Spleen (tissue), 11 donors: ENCODE results near the gene POLR1C. TPM values are rescaled to one million over a fixed set of nuclear protein-coding genes. Genes with fewer than 3 reads are reported as not detected.
"Not testable (repeated sequence)": the region's sequence is repeated elsewhere in the genome, so short reads cannot be mapped to it uniquely, and the experiment has no call there.

Experiments used
- DNase-seq: peaks from one replicate; pipeline ENCODE4 v3.0.0-alpha.2; 2020
- H3K27ac ChIP-seq, 8 donors: fragments of 200-600 bp; sonication (generic) in 7 of 8; 1 replicate in 4 of 8; 2 replicates in 4 of 8; pipeline versions ENCODE4 v1.5.0 to v1.8.0; 2016 to 2021; ENCODE audit warnings: inconsistent platforms in 4 of 8, mild to moderate bottlenecking in 4 of 8, moderate library complexity in 1 of 8
- H3K27me3 ChIP-seq, 7 donors: fragments of 200-600 bp; sonication (generic) in 6 of 7; replicated peaks in 1 of 7; 1 replicate in 4 of 7; 2 replicates in 3 of 7; pipeline versions ENCODE4 v1.5.0 to v1.8.0; 2016 to 2021; ENCODE audit warnings: inconsistent platforms in 3 of 7, mild to moderate bottlenecking in 1 of 7
- H3K36me3 ChIP-seq, 6 donors: fragments of 200-600 bp; sonication (generic) in 5 of 6; 1 replicate in 4 of 6; 2 replicates in 2 of 6; pipeline versions ENCODE4 v1.5.0 to v1.8.0; 2016 to 2021; ENCODE audit warnings: inconsistent platforms in 2 of 6
- H3K4me1 ChIP-seq, 6 donors: fragments of 200-600 bp; sonication (generic) in 5 of 6; 1 replicate in 3 of 6; 2 replicates in 3 of 6; pipeline versions ENCODE4 v1.5.0 to v1.8.0; 2016 to 2021; ENCODE audit warnings: inconsistent platforms in 3 of 6
- H3K4me3 ChIP-seq, 8 donors: fragments of 200-600 bp; sonication (generic) in 7 of 8; 1 replicate in 4 of 8; 2 replicates in 4 of 8; pipeline versions ENCODE4 v1.5.0 to v1.8.0; 2016 to 2021; ENCODE audit warnings: inconsistent platforms in 4 of 8, mild to moderate bottlenecking in 4 of 8, moderate library complexity in 2 of 8
- H3K9me3 ChIP-seq, 8 donors: fragments of 200-600 bp; sonication (generic) in 7 of 8; 1 replicate in 4 of 8; 2 replicates in 4 of 8; pipeline versions ENCODE4 v1.5.0 to v1.8.0; 2016 to 2021; ENCODE audit warnings: inconsistent platforms in 4 of 8
- CTCF ChIP-seq, 11 experiments: fragments of 200-600 bp in 7 of 11; fragments of 450-650 bp in 4 of 11; sonication (generic) in 4 of 11; IDR thresholded peaks in 8 of 11; conservative IDR thresholded peaks in 3 of 11; 1 replicate in 7 of 11; 2 replicates in 4 of 11; pipeline versions ENCODE4 v1.4.0 to v1.8.0; 2016 to 2021; ENCODE audit warnings: antibody characterized with exemption in 11 of 11, inconsistent platforms in 4 of 11, mild to moderate bottlenecking in 1 of 11
- POLR2A ChIP-seq, 3 donors: fragments of 450-650 bp; IDR thresholded peaks; one replicate each; pipeline ENCODE4 v1.5.1; 2017; ENCODE audit warnings: antibody characterized with exemption in 3 of 3, mild to moderate bottlenecking in 1 of 3
- POLR2AphosphoS5 ChIP-seq, 3 donors: sonication (generic); formaldehyde crosslinking; IDR thresholded peaks; one replicate each; pipeline ENCODE4 v1.5.1; 2017; ENCODE audit warnings: antibody characterized with exemption in 3 of 3
- WGBS, 5 donors: extraction: QIAGEN DNeasy Blood & Tissue Kit in 3 of 5; methylation state at CpG; one replicate each; pipeline versions ENCODE4 v1.1.5 to v1.1.7; 2013 to 2018; 5-methylcytosine and 5-hydroxymethylcytosine counted together
- intact Hi-C: fragments of 100-400 bp; cut with DNase I; formaldehyde crosslinking; loops from one replicate; pipeline ENCODE4 v1.15.0; 2023; ENCODE audit warnings: low total_unique reads
- polyA plus RNA-seq, 3 donors: library from polyadenylated mRNA; stranded (reverse); fragments of 200-250 nt; gene quantifications; one replicate each; pipeline ENCODE4 v1.2.1, GENCODE V29; 2013
- total RNA-seq, 7 donors: library from RNA; depleted of rRNA in 3 of 7; stranded (reverse); fragments of >200 nt in 3 of 7; fragmentation: NEBNext Ultra II Directional in 4 of 7; extraction: Animal tissue kit (Norgen Biotek cat#: 25700) in 4 of 7; gene quantifications; one replicate each; pipeline versions ENCODE4 v1.1.0 to v1.2.1, GENCODE V29; 2016 to 2021
- donor health status: healthy with polysubstance abuse.
- donor health status: DM: no; HTN: no; CAD: no; lungs with moderate emphysema.
- donor health status: DM: no; HTN: no; CAD: no.
- donor health status: Bipolar disorder and iron deficiency.
- donor health status: healthy.
- donor health status: DM: no; HTN: no; CAD: no.
- donor health status: DM: yes; HTN: yes; CAD: no.

Gene POLR1C
- total and polyA plus RNA-seq, 10 donors, result 24.1 to 32.6 (median 28.2) TPM

- DNase-seq, result no peak
- Histone ChIP-seq H3K9me3 (no peaks in the 10 kb centered on the region), H3K36me3 (peaks cover 0 to 99% (median 63%) of the 10 kb centered on the region in 6 donors), H3K27ac (no peak overlapping the region), H3K27me3 (no peaks in the 10 kb centered on the region), H3K4me1 (no peaks in the 10 kb centered on the region), H3K4me3 (no peak overlapping the region)
- TF ChIP-seq POLR2AphosphoS5 (IDR thresholded peaks at IDR 0.05), result no peak
- TF ChIP-seq CTCF (IDR thresholded peaks at IDR 0.05 in 8 of 11, conservative IDR thresholded peaks at IDR 0.05 in 3 of 11), result no peak
- TF ChIP-seq POLR2A (IDR thresholded peaks at IDR 0.05), result no peak
- 91 to 100% (median 95%) methylated on average over 1 of the region's 1 CpG for WGBS, 5 donors
- intact Hi-C loops, result no loop called here
Measured at GRCh38 chr6:43532201-43532600, 15.3 kb downstream of the POLR1C start.

- H3K9me3 ChIP-seq, H3K4me1 ChIP-seq, intact Hi-C loops, H3K4me3 ChIP-seq, H3K27ac ChIP-seq, DNase-seq, H3K27me3 ChIP-seq: not testable (repeated sequence)
- WGBS, 5 donors, result 92 to 98% (median 96%) methylated on average over 12 to 15 of the region's 17 CpGs
- H3K36me3 ChIP-seq, result peaks cover 2 to 99% (median 65%) of the 10 kb centered on the region in 6 donors
Measured at GRCh38 chr6:43538986-43539385, 22.1 kb downstream of the POLR1C start.

- 95 to 97% (median 97%) methylated on average over 19 to 20 of the region's 20 CpGs for WGBS, 5 donors
- H3K4me3 ChIP-seq, H3K27ac ChIP-seq, H3K27me3 ChIP-seq, H3K9me3 ChIP-seq, H3K4me1 ChIP-seq, DNase-seq, intact Hi-C loops: not testable (repeated sequence)
- peaks cover 2 to 99% (median 66%) of the 10 kb centered on the region in 6 donors for H3K36me3 ChIP-seq
Measured at GRCh38 chr6:43539409-43539808, 22.5 kb downstream of the POLR1C start.

- H3K36me3 ChIP-seq, result peaks cover 2 to 99% (median 76%) of the 10 kb centered on the region in 6 donors
- no peak for DNase-seq
- WGBS, 5 donors, result 96 to 100% (median 97%) methylated on average over 5 of the region's 5 CpGs
- TF ChIP-seq CTCF (IDR thresholded peaks at IDR 0.05 in 8 of 11, conservative IDR thresholded peaks at IDR 0.05 in 3 of 11), result no peak
- no peak for TF ChIP-seq POLR2AphosphoS5 (IDR thresholded peaks at IDR 0.05)
- no peak for TF ChIP-seq POLR2A (IDR thresholded peaks at IDR 0.05)
- H3K4me3 ChIP-seq, result no peak overlapping the region
- intact Hi-C loops, result no loop called here
- H3K4me1 ChIP-seq, result no peaks in the 10 kb centered on the region
- no peaks in the 10 kb centered on the region for H3K27me3 ChIP-seq
- H3K9me3 ChIP-seq, result no peaks in the 10 kb centered on the region
- no peak overlapping the region for H3K27ac ChIP-seq
Measured at GRCh38 chr6:43540507-43540906, 23.6 kb downstream of the POLR1C start.

- WGBS, 5 donors, result 86 to 91% (median 89%) methylated on average over 8 of the region's 8 CpGs
- Histone ChIP-seq H3K4me1 (no peaks in the 10 kb centered on the region), H3K36me3 (peaks cover 2 to 99% (median 83%) of the 10 kb centered on the region in 6 donors), H3K9me3 (no peaks in the 10 kb centered on the region), H3K27me3 (no peaks in the 10 kb centered on the region), H3K27ac (no peak overlapping the region), H3K4me3 (no peak overlapping the region)
- intact Hi-C loops, result no loop called here
- TF ChIP-seq POLR2AphosphoS5 (IDR thresholded peaks at IDR 0.05) (no peak), POLR2A (IDR thresholded peaks at IDR 0.05) (no peak), CTCF (IDR thresholded peaks at IDR 0.05 in 8 of 11, conservative IDR thresholded peaks at IDR 0.05 in 3 of 11) (no peak)
- DNase-seq, result no peak
Measured at GRCh38 chr6:43541774-43542471, 25.0 kb downstream of the POLR1C start.
